Fibroblast of upper back skin (primary cell): Measurements from ENCODE around the gene DCBLD1.

ENCODE experiments used
- DNase-seq: peaks from one replicate; pipeline ENCODE4 v3.0.0-alpha.2; 2013

DCBLD1 gene

GRCh38 chr6:117531809-117532725, 49.6 kb downstream of the DCBLD1 start:
- no peak for DNase-seq

GRCh38 chr6:117533775-117534174, 51.3 kb downstream of the DCBLD1 start:
- no peak for DNase-seq

- no peak for DNase-seq
Measured at GRCh38 chr6:117534974-117535373, 52.5 kb downstream of the DCBLD1 start.

- peak; percentile 81 for DNase-seq
Measured at GRCh38 chr6:117536317-117536716, 53.8 kb downstream of the DCBLD1 start.

GRCh38 chr6:117538615-117539014, 56.1 kb downstream of the DCBLD1 start:
- DNase-seq, result no peak

- DNase-seq, result no peak
Measured at GRCh38 chr6:117540670-117541069, 58.2 kb downstream of the DCBLD1 start.

- no peak for DNase-seq
Measured at GRCh38 chr6:117542493-117542892, 60.0 kb downstream of the DCBLD1 start.

GRCh38 chr6:117544716-117545115, 62.2 kb downstream of the DCBLD1 start:
- DNase-seq, result no peak

- DNase-seq, result no peak
Measured at GRCh38 chr6:117545161-117545595, 62.7 kb downstream of the DCBLD1 start.

GRCh38 chr6:117546674-117547073, 64.2 kb downstream of the DCBLD1 start:
- DNase-seq, result no peak

- DNase-seq, result peak; percentile 49
Measured at GRCh38 chr6:117547688-117548621, 65.5 kb downstream of the DCBLD1 start.

- DNase-seq, result peak; percentile 66
Measured at GRCh38 chr6:117548797-117549301, 66.4 kb downstream of the DCBLD1 start.

- no peak for DNase-seq
Measured at GRCh38 chr6:117549611-117550010, 67.1 kb downstream of the DCBLD1 start.

- DNase-seq, result no peak
Measured at GRCh38 chr6:117550078-117550600, 67.7 kb downstream of the DCBLD1 start.

- DNase-seq, result no peak
Measured at GRCh38 chr6:117550618-117551242, 68.3 kb downstream of the DCBLD1 start.

GRCh38 chr6:117552618-117553017, 70.1 kb downstream of the DCBLD1 start:
- no peak for DNase-seq

GRCh38 chr6:117553142-117553541, 70.7 kb downstream of the DCBLD1 start:
- no peak for DNase-seq

GRCh38 chr6:117555262-117555849, 72.9 kb downstream of the DCBLD1 start:
- no peak for DNase-seq

GRCh38 chr6:117555882-117556498, 73.5 kb downstream of the DCBLD1 start:
- no peak for DNase-seq

GRCh38 chr6:117557951-117558350, 75.5 kb downstream of the DCBLD1 start:
- no peak for DNase-seq

GRCh38 chr6:117558818-117559217, 76.3 kb downstream of the DCBLD1 start:
- no peak for DNase-seq

- no peak for DNase-seq
Measured at GRCh38 chr6:117559299-117559698, 76.8 kb downstream of the DCBLD1 start.
